GM13977 (cell line): Measurements from ENCODE around the gene PARVB.

Experiments used
- DNase-seq: peaks from one replicate; pipeline ENCODE4 v3.0.0; 2012; ENCODE audit warnings: low spot score
- in situ Hi-C: fragments of 300-500 bp; cut with MboI; formaldehyde crosslinking; loops from one replicate; pipeline ENCODE4 v1.12.0; 2022; ENCODE audit warnings: low sequenced_read_pairs, low pct_unique_long_range_greater_than_20kb, mixed read lengths, inconsistent platforms; ENCODE audit not compliant: unreplicated experiment
- TF ChIP-seq, protein P1 (sequence below): IDR thresholded peaks from 2 replicates; pipeline ENCODE4 v1.5.1; 2012; ENCODE audit warnings: mild to moderate bottlenecking, control low read depth; ENCODE audit not compliant: insufficient read depth; ENCODE audit errors: extremely low read depth, missing control alignments

Gene PARVB

DNA sequence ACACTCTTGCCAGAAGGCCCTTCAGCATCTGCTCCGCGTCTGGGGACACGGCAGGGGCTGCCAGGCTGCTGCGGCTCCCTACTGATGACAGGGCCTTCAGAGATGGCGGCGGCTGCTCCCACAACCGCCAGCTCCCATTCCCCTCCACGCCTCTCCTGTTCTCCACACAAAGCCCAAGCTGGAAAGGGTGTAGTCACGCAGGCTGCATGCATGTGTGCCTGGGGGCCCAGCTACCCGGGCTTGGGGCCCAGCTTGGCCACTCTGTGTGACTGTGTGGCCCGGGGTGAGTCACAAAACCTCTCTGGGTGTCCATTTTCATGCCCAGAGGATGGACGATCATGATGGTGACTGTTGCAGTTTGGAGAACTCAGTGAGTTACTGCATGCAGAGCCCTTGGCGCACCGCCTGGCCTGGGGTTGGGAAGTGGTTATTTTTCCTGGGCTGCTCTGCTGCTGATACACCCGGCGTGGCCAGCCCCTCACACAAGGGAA is 31.7 kb upstream of the PARVB start:
- TF ChIP-seq, protein P1, sequence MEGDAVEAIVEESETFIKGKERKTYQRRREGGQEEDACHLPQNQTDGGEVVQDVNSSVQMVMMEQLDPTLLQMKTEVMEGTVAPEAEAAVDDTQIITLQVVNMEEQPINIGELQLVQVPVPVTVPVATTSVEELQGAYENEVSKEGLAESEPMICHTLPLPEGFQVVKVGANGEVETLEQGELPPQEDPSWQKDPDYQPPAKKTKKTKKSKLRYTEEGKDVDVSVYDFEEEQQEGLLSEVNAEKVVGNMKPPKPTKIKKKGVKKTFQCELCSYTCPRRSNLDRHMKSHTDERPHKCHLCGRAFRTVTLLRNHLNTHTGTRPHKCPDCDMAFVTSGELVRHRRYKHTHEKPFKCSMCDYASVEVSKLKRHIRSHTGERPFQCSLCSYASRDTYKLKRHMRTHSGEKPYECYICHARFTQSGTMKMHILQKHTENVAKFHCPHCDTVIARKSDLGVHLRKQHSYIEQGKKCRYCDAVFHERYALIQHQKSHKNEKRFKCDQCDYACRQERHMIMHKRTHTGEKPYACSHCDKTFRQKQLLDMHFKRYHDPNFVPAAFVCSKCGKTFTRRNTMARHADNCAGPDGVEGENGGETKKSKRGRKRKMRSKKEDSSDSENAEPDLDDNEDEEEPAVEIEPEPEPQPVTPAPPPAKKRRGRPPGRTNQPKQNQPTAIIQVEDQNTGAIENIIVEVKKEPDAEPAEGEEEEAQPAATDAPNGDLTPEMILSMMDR, result no peak
- DNase-seq, result no peak
- in situ Hi-C loops, result loop anchor here (25.0 kb wide), 1 partner anchor 620 kb away; no protein-coding TSS in a partner anchor

DNA sequence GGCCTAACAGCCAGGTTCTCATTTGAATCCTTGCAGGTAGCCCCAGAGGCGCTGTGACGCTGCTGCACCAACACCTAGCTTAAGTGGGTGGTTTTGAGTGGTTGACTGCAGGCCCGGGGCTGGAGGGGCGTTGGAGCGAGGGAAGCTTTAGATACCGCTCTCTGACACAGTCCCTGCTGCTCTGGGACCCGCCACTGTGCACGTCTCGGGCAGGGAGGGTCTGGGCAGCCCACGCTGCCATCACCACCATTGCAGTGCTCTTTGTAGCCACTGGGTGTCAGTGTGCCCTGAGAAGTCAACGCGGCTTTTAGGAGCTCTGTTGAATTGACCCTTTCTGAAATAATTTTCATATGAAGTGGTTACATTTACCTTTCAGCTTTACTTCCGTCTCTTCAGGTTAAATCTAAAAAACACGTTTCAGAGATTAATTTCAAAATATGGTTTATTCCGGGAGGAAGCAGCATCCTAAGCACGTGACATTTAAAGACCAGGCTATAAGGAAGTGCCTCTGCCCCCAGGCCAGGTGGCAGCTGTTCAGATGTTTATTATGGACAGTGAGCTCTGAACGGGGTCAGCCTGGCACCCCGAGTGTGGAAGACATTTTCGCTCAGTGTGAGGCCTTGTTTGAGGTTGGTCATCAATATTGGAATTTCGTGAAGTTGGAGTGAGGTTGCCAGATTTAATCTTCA is 30.9 kb upstream of the PARVB start:
- in situ Hi-C loops, result loop anchor here (25.0 kb wide), 1 partner anchor 619 kb away; no protein-coding TSS in a partner anchor
- peak; percentile 84 for DNase-seq
- TF ChIP-seq, protein P1, result peak; percentile 98

DNA sequence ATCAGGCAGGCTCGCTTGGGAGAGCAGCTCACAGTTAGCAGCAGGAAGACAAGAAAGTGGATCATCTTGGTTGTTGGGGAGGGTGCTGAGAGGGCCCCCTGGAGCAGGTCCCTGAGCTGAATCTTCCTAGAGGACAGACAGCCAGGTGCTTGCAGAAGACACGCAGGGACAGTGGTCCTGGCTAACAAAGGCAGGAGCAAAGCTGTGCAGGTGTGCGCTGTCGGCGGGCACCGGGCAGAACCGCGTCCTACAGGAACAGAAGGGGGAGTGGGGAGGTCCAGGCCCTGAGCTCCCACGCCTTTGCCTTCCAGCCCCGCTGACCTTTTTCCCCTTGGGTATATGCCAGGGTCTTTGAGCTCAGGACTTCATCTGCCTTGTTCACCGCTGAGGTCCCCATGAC is 30.1 kb upstream of the PARVB start:
- no peak for DNase-seq
- TF ChIP-seq, protein P1, result no peak
- in situ Hi-C loops, result loop anchor here (25.0 kb wide), 1 partner anchor 618 kb away; no protein-coding TSS in a partner anchor

DNA sequence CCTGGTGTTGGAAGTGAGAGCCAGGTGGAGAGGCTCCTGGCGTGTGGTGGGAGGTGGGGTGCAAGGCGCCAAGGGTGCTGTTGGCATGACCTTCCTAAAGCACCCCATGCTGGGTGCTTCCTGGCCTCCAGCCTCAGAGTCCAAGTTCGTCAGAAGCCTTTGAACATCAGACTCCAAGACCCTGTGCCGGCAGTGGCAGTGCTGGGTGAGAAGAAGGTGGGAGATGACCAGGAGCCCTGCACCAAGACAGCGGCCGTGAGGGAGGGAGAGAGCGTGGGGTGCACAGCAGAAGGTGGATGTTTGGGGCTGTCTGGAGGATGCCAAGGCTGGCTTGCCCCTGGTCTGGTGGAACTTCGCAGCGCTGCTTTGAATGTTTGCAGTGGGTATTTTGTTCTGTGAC is 29.7 kb upstream of the PARVB start:
- in situ Hi-C loops, result loop anchor here (25.0 kb wide), 1 partner anchor 618 kb away; no protein-coding TSS in a partner anchor
- TF ChIP-seq, protein P1, result no peak

DNA sequence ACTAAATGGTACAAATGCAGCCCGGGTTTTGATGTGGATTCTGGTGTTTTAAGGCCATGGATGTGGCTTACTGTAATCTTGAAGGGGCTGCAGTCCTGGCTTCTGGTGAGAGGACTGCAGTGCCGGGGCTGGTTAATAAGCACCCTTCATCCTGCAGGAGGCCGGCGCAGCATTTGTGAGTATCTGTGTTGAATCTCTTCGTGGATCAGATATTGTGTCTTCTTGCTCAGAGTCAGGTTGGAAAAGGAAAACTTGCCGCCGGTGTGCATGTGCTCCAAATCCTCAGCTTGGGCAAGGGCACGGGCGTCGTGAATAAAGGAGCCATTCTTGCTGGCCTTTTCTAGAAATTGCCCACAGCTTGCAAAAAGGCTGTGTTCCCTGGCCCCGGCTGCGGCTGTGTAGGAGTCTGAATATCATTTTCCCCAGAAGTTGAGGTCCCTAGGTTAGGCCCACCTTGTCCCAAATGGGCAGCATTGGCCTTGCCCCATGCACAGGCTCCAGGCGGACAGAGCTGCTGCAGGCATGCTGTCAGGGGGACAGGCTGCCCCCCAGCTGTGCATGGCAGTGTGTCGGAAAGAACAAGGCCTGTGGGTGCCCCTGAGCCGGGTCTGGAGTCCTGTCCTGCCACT is 28.9 kb upstream of the PARVB start:
- in situ Hi-C loops, result loop anchor here (5.0 to 25.0 kb wide), 2 partner anchors 82 to 617 kb away; no protein-coding TSS in a partner anchor
- no peak for DNase-seq
- TF ChIP-seq, protein P1, result no peak

More for the DNA sequence above, 29.7 kb upstream of the PARVB start:
- no peak for DNase-seq

DNA sequence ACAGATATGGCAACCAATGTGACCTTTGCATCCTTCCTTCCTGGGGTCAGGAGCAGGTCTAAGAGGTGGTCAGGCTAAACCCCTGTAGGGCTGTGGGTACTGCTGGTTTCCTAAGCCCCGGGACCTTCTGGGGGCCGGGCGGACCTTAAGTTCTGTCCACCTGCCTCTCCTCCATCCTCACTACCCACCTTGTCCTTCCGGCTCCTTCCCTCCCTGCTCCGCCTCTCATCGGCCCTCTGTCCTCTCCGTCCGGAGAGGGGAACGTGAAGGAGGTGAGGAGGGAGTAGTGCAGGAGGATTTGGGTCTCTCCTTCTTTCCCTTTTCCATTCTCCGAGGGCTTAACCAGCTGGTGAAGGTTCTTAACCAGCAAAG is 28.3 kb upstream of the PARVB start:
- peak; percentile 36 for DNase-seq
- TF ChIP-seq, protein P1, result no peak
- in situ Hi-C loops, result loop anchor here (5.0 to 25.0 kb wide), 2 partner anchors 82 to 617 kb away; no protein-coding TSS in a partner anchor
